Rectal smooth muscle tissue (tissue), 1 donor: ENCODE results near the gene XPC.
"Not testable (repeated sequence)": the region's sequence is repeated elsewhere in the genome, so short reads cannot be mapped to it uniquely, and the experiment has no call there.

Experiments used
- H3K27ac ChIP-seq: one replicate; pipeline ENCODE4 v1.7.0; 2013; ENCODE audit warnings: low read depth, low read length, inconsistent platforms
- H3K27me3 ChIP-seq: one replicate; pipeline ENCODE4 v1.7.0; 2013; ENCODE audit warnings: low read length; ENCODE audit not compliant: control insufficient read depth, insufficient read depth
- H3K36me3 ChIP-seq: one replicate; pipeline ENCODE4 v1.7.0; 2013; ENCODE audit warnings: low read length; ENCODE audit not compliant: control insufficient read depth, insufficient read depth
- H3K4me1 ChIP-seq: one replicate; pipeline ENCODE4 v1.7.0; 2013; ENCODE audit warnings: low read length; ENCODE audit not compliant: control insufficient read depth, insufficient read depth
- H3K4me3 ChIP-seq: one replicate; pipeline ENCODE4 v1.7.0; 2013; ENCODE audit warnings: low read length
- H3K9ac ChIP-seq: one replicate; pipeline ENCODE4 v1.7.0; 2013; ENCODE audit warnings: low read length

Gene XPC

GRCh38 chr3:14109821-14110220 lies 68.6 kb downstream of the XPC start:
- H3K27me3 ChIP-seq, H3K4me1 ChIP-seq, H3K9ac ChIP-seq, H3K27ac ChIP-seq, H3K4me3 ChIP-seq: not testable (repeated sequence)
- peaks cover 10% of the 10 kb centered on the region for H3K36me3 ChIP-seq

- Histone ChIP-seq H3K9ac (no peak overlapping the region), H3K4me1 (no peaks in the 10 kb centered on the region), H3K4me3 (no peak overlapping the region), H3K27me3 (no peaks in the 10 kb centered on the region), H3K36me3 (no peaks in the 10 kb centered on the region), H3K27ac (no peak overlapping the region)
Observed at GRCh38 chr3:14097616-14098391, 80.6 kb downstream of the XPC start.

GRCh38 chr3:14096742-14097141 lies 81.7 kb downstream of the XPC start:
- Histone ChIP-seq H3K9ac (no peak overlapping the region), H3K27ac (no peak overlapping the region), H3K36me3 (no peaks in the 10 kb centered on the region), H3K4me3 (no peak overlapping the region), H3K4me1 (no peaks in the 10 kb centered on the region), H3K27me3 (no peaks in the 10 kb centered on the region)
